ENCODE data around the gene DNAAF9.

DNAAF9 gene

GRCh38 chr20:3410464-3410863, 3.0 kb upstream of the DNAAF9 start:
- DNase-seq = no peak

GRCh38 chr20:3409417-3409816, 1.9 kb upstream of the DNAAF9 start:
- DNase-seq = no peak

- DNase-seq = peak; percentile 35 to 84 (median 52)
Measured at GRCh38 chr20:3407771-3408637, 535 bp upstream of the DNAAF9 start.

- DNase-seq = no peak
Measured at GRCh38 chr20:3406481-3407039, 909 bp downstream of the DNAAF9 start.

- no peak for DNase-seq
Measured at GRCh38 chr20:3405696-3406358, 1.6 kb downstream of the DNAAF9 start.

- DNase-seq = peak in 1 of 5 experiments; percentile 54
Measured at GRCh38 chr20:3405139-3405538, 2.3 kb downstream of the DNAAF9 start.

GRCh38 chr20:3404402-3404801, 3.1 kb downstream of the DNAAF9 start:
- DNase-seq = no peak

GRCh38 chr20:3403741-3404140, 3.7 kb downstream of the DNAAF9 start:
- no peak for DNase-seq

GRCh38 chr20:3402453-3402852, 5.0 kb downstream of the DNAAF9 start:
- DNase-seq = no peak

GRCh38 chr20:3400260-3401155, 7.0 kb downstream of the DNAAF9 start:
- DNase-seq = no peak

- no peak for DNase-seq
Measured at GRCh38 chr20:3398681-3399252, 8.7 kb downstream of the DNAAF9 start.

GRCh38 chr20:3396492-3396891, 11.0 kb downstream of the DNAAF9 start:
- DNase-seq = no peak

GRCh38 chr20:3392756-3393155, 14.7 kb downstream of the DNAAF9 start:
- DNase-seq = no peak

GRCh38 chr20:3390759-3391425, 16.6 kb downstream of the DNAAF9 start:
- no peak for DNase-seq

- peak in 2 of 5 experiments; percentile 20 to 89 for DNase-seq
Measured at GRCh38 chr20:3383878-3384495, 23.5 kb downstream of the DNAAF9 start.

- DNase-seq = no peak
Measured at GRCh38 chr20:3382836-3383235, 24.6 kb downstream of the DNAAF9 start.

- no peak for DNase-seq
Measured at GRCh38 chr20:3380228-3381070, 27.0 kb downstream of the DNAAF9 start.

GRCh38 chr20:3378138-3378537, 29.3 kb downstream of the DNAAF9 start:
- no peak for DNase-seq

GRCh38 chr20:3377644-3378043, 29.8 kb downstream of the DNAAF9 start:
- DNase-seq = no peak

- DNase-seq = no peak
Measured at GRCh38 chr20:3374296-3374695, 33.2 kb downstream of the DNAAF9 start.
